Osteocyte (in vitro differentiated cells): ENCODE data around the gene ZBTB25. TPM values are rescaled to one million over a fixed set of nuclear protein-coding genes. Genes with fewer than 3 reads are reported as not detected.
A peak's percentile ranks its signal among the peaks of the same experiment; 100 is the strongest.

Experiments used
- DNase-seq: peaks from one replicate; pipeline ENCODE4 v3.0.0; 2021; ENCODE audit warnings: mixed read lengths; ENCODE audit not compliant: unreplicated experiment; ENCODE audit errors: extremely low spot score
- H3K27ac Mint-ChIP-seq: one replicate; pipeline ENCODE4 v1.8.0; 2021; ENCODE audit warnings: mild to moderate bottlenecking, mixed read lengths; ENCODE audit not compliant: unreplicated experiment
- H3K27me3 Mint-ChIP-seq: one replicate; pipeline ENCODE4 v1.8.0; 2021; ENCODE audit warnings: mixed read lengths; ENCODE audit not compliant: unreplicated experiment
- H3K36me3 Mint-ChIP-seq: one replicate; pipeline ENCODE4 v1.8.0; 2021; ENCODE audit warnings: mixed read lengths; ENCODE audit not compliant: unreplicated experiment
- H3K4me1 Mint-ChIP-seq: one replicate; pipeline ENCODE4 v1.8.0; 2021; ENCODE audit warnings: mixed read lengths; ENCODE audit not compliant: unreplicated experiment
- H3K4me3 Mint-ChIP-seq: one replicate; pipeline ENCODE4 v1.8.0; 2021; ENCODE audit warnings: mild to moderate bottlenecking, moderate library complexity, mixed read lengths; ENCODE audit not compliant: unreplicated experiment
- H3K9me3 Mint-ChIP-seq: one replicate; pipeline ENCODE4 v1.8.0; 2021; ENCODE audit warnings: mixed read lengths; ENCODE audit not compliant: unreplicated experiment
- CTCF ChIP-seq: fragments of 200-600 bp; sonication (generic); IDR thresholded peaks from 2 replicates; pipeline ENCODE4 v1.5.0; 2021; ENCODE audit warnings: antibody characterized with exemption, mild to moderate bottlenecking, moderate library complexity
- long read RNA-seq: library from polyadenylated mRNA; unstranded; transcript quantifications from one replicate; pipeline ENCODE4 v2.0.0, GENCODE V29; 2021
- total RNA-seq: library from RNA; stranded (reverse); gene quantifications from 2 replicates; pipeline ENCODE4 v1.2.1, GENCODE V29; 2021

Gene ZBTB25
- 9.4 and 10.9 TPM in 2 replicates for total RNA-seq
- long read RNA-seq, full-length matches to known transcripts: 3 of 15 reads
- long read RNA-seq, partial matches to known transcripts: 0 of 15 reads
- long read RNA-seq, other reads (novel, unspliced or antisense): 12 of 15 reads

DNA sequence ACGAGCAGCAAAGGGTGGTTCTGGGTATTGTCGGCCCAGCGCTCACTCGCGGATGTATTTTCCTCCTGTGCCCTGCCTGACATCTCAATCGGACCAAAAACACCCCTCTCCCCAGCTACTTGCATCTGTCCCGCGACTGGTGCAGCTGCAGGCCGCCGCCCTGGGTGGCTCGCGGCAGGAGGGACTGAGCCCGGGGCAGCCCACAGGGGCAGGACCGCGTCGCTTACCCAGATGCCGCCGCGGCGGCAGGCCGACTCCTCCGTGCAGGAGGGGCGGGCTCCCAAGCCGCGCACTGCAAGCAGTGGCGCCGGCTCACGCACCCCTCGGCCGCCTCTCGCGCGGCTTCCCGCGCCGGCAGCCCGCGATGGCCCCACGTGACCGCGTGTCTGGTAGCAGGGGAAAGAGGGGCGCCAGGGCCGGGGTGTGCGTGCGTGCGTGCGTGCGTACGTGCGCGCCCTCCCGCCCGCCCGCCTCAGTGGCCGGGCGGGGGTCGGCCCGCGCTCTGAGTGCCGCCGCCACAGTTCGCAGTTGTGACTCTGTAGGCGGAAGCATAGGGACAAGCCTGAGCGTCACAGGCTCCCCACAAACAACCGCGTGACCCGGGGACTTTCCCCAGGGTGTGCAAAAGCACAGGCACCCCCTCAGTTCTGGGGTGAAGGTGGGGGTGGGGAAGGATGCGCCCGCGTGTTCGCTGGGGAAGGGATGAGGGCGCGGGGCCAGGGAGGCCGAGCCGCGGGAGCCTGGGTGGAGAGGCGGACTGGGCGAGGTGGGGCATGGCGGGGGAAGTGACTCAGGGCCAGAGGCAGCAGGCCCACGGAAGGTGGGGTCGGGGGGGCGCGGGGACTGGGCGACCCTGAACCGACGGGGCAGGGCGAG, at the start of gene ZBTB25:
Gene ZBTB25, minus strand, starts transcription at position 405 of the 876 bp plus-strand sequence. CDS start 13,305 bp downstream, outside the sequence.
- peak within 1 kb of the TSS; percentile 99 for H3K27ac Mint-ChIP-seq
- H3K27me3 Mint-ChIP-seq: no peaks in the 10 kb centered on the region
- no peak for TF ChIP-seq CTCF
- H3K4me3 Mint-ChIP-seq: peak within 1 kb of the TSS; percentile 87
- no peaks in the 10 kb centered on the region for H3K36me3 Mint-ChIP-seq
- H3K4me1 Mint-ChIP-seq: peaks cover 64% of the 10 kb centered on the region
- H3K9me3 Mint-ChIP-seq: no peaks in the 10 kb centered on the region
- peak; percentile 96 for DNase-seq

- no peak overlapping the region for H3K4me3 Mint-ChIP-seq
- H3K27me3 Mint-ChIP-seq: peaks cover 12% of the 10 kb centered on the region
- no peaks in the 10 kb centered on the region for H3K36me3 Mint-ChIP-seq
- H3K27ac Mint-ChIP-seq: no peak overlapping the region
- no peak for DNase-seq
- H3K9me3 Mint-ChIP-seq: no peaks in the 10 kb centered on the region
- peaks cover 12% of the 10 kb centered on the region for H3K4me1 Mint-ChIP-seq
- TF ChIP-seq CTCF: no peak
These were observed 47.1 kb upstream of the ZBTB25 start for GRCh38 chr14:64550621-64551333.

GRCh38 chr14:64549791-64550620, 46.4 kb upstream of the ZBTB25 start, which contains the start of gene PPP1R36:
PPP1R36 (plus strand) TSS chr14:64549961; CDS start chr14:64549998, 37 bp downstream.
- H3K27ac Mint-ChIP-seq: no peak within 1 kb of the TSS
- no peak for DNase-seq

DNA sequence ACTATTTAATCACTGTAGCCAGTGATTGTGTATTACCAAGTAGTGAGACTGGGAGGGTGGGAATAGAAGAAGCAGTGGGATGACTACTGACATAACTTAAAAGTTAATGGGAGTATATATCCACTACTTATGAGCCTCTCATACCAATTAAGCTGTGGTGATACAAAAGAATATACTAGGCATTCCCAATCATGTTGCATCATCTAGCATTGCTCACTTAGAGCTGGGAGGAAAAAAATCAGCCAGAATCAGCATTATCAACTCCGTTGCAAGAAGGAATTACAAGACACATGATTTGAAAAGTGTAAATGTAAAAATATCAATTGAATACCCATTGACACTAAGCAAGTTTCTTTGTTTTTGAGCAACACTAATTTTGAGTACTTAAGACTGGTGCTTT, 45.4 kb upstream of the ZBTB25 start:
- H3K36me3 Mint-ChIP-seq: no peaks in the 10 kb centered on the region
- peaks cover 10% of the 10 kb centered on the region for H3K27me3 Mint-ChIP-seq
- DNase-seq: no peak
- no peaks in the 10 kb centered on the region for H3K9me3 Mint-ChIP-seq
- TF ChIP-seq CTCF: no peak
- no peak overlapping the region for H3K4me3 Mint-ChIP-seq
- H3K4me1 Mint-ChIP-seq: peaks cover 19% of the 10 kb centered on the region
- H3K27ac Mint-ChIP-seq: no peak overlapping the region

More at GRCh38 chr14:64549791-64550620, 46.4 kb upstream of the ZBTB25 start, which contains the start of gene PPP1R36:
- Mint-ChIP-seq H3K36me3 (no peaks in the 10 kb centered on the region), H3K9me3 (no peaks in the 10 kb centered on the region), H3K4me1 (peaks cover 12% of the 10 kb centered on the region), H3K4me3 (peak within 1 kb of the TSS; percentile 22), H3K27me3 (peaks cover 12% of the 10 kb centered on the region)
- TF ChIP-seq CTCF: no peak
